Fibroblast of the aortic adventitia (primary cell): ENCODE results near the gene TBR1. TPM values are rescaled to one million over a fixed set of nuclear protein-coding genes. Genes with fewer than 3 reads are reported as not detected.
A peak's percentile ranks its signal among the peaks of the same experiment; 100 is the strongest.

ENCODE experiments used
- DNase-seq: peaks from one replicate; pipeline ENCODE4 v3.0.0-alpha.2; 2010; ENCODE audit warnings: low read depth
- H3K4me3 ChIP-seq: 2 replicates; pipeline ENCODE4 v1.5.1; 2011; ENCODE audit warnings: low read depth, mild to moderate bottlenecking, control low read depth, low read length, moderate library complexity
- CTCF ChIP-seq: IDR thresholded peaks from 2 replicates; pipeline ENCODE4 v1.5.1; 2011; ENCODE audit warnings: mild to moderate bottlenecking, low read length, control low read depth, inconsistent platforms; ENCODE audit not compliant: insufficient read depth
- total RNA-seq: library from RNA; depleted of rRNA; stranded (reverse); fragments of >200 nt; gene quantifications from 2 replicates; pipeline ENCODE4 v1.2.3, GENCODE V29; 2012; ENCODE audit warnings: low replicate concordance

The TBR1 gene
- total RNA-seq, 1 donor = not detected

- DNase-seq = no peak
- H3K4me3 ChIP-seq = peak overlapping the region; percentile 17
- no peak for TF ChIP-seq CTCF
Observed at GRCh38 chr2:161423421-161424393, 7.6 kb downstream of the TBR1 start.

GRCh38 chr2:161424394-161424769, 8.3 kb downstream of the TBR1 start:
- TF ChIP-seq CTCF = no peak
- H3K4me3 ChIP-seq = no peak overlapping the region
- no peak for DNase-seq

- no peak for DNase-seq
- no peak overlapping the region for H3K4me3 ChIP-seq
- TF ChIP-seq CTCF = no peak
Observed at GRCh38 chr2:161424891-161425727, 9.0 kb downstream of the TBR1 start.

- TF ChIP-seq CTCF = no peak
- DNase-seq = no peak
- H3K4me3 ChIP-seq = no peak overlapping the region
Observed at GRCh38 chr2:161425728-161426454, 9.8 kb downstream of the TBR1 start.

- no peak overlapping the region for H3K4me3 ChIP-seq
- no peak for DNase-seq
- peak; percentile 66 for TF ChIP-seq CTCF
Observed at GRCh38 chr2:161426455-161426921, 10.4 kb downstream of the TBR1 start.
